Measurements from ENCODE around the gene NNMT.

- TF ChIP-seq, protein P1, sequence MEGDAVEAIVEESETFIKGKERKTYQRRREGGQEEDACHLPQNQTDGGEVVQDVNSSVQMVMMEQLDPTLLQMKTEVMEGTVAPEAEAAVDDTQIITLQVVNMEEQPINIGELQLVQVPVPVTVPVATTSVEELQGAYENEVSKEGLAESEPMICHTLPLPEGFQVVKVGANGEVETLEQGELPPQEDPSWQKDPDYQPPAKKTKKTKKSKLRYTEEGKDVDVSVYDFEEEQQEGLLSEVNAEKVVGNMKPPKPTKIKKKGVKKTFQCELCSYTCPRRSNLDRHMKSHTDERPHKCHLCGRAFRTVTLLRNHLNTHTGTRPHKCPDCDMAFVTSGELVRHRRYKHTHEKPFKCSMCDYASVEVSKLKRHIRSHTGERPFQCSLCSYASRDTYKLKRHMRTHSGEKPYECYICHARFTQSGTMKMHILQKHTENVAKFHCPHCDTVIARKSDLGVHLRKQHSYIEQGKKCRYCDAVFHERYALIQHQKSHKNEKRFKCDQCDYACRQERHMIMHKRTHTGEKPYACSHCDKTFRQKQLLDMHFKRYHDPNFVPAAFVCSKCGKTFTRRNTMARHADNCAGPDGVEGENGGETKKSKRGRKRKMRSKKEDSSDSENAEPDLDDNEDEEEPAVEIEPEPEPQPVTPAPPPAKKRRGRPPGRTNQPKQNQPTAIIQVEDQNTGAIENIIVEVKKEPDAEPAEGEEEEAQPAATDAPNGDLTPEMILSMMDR (IDR thresholded peaks at IDR 0.05): no peak
- no peak for TF ChIP-seq EZH2 (IDR thresholded peaks at IDR 0.05; ENCODE audit: borderline replicate concordance, insufficient read depth, low read depth, low read length, poor library complexity, severe bottlenecking)
Measured at GRCh38 chr11:114261791-114262190, 34.4 kb upstream of the NNMT start.

All from B cell (primary cell).